OCI-LY3 (cell line): ENCODE measurements around the gene ADAMTS2.

ENCODE experiments used
- CTCF ChIP-seq: fragments of 200-600, 300-600 bp; sonication (generic); IDR thresholded peaks from 2 replicates; pipeline ENCODE4 v1.5.1; 2014; ENCODE audit warnings: antibody characterized with exemption, low read length, low read depth
- EZH2phosphoT487 ChIP-seq: fragments of 200-600 bp; shearing (Covaris generic); IDR thresholded peaks from 2 replicates; pipeline ENCODE4 v1.6.1; 2018; ENCODE audit warnings: antibody characterized with exemption, mixed run types, low read depth

DNA sequence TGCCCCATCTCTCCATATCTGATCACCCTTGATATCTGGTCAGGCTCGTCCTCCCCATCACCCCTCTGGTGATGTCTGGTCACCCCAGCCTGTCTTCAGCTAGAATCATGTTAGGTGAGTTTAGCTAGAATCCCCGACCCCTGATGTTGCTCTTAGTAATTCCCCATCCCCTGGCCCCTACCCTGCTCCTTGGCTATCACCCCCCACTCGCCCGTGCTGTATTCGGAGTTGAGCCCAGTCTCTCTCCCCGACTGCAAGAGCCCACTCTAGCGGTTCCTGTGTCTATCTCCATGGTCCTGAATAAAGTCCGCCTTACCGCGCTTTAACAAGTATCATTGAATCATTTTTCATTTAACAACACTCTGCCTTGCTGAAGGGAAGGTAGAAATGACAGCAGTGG, 33.7 kb downstream of the ADAMTS2 start:
- TF ChIP-seq CTCF, result no peak
- TF ChIP-seq EZH2phosphoT487, result no peak
